ENCODE measurements around the gene LMTK2.
"Not testable (repeated sequence)": the region's sequence is repeated elsewhere in the genome, so short reads cannot be mapped to it uniquely, and the experiment has no call there.

The LMTK2 gene

GRCh38 chr7:98216941-98217622 is 110.4 kb downstream of the LMTK2 start:
- Histone ChIP-seq H3K27me3 (ENCODE audit: control insufficient read depth in 1 of 2, insufficient read depth in 2 of 2, low read length in 2 of 2) (no peaks in the 10 kb centered on the region), H3K4me1 (ENCODE audit: insufficient read depth, low read length) (no peaks in the 10 kb centered on the region), H3K4me3 (ENCODE audit: low read depth in 1 of 2, low read length in 2 of 2) (no peak overlapping the region), H3K9me3 (ENCODE audit: low read length) (no peaks in the 10 kb centered on the region), H3K9ac (ENCODE audit: low read length) (no peak overlapping the region), H3K36me3 (ENCODE audit: insufficient read depth, low read length) (no peaks in the 10 kb centered on the region), H3K27ac (ENCODE audit: low read depth, low read length) (no peak overlapping the region)

GRCh38 chr7:98217623-98218582 is 111.2 kb downstream of the LMTK2 start:
- no peaks in the 10 kb centered on the region for H3K36me3 ChIP-seq (ENCODE audit: insufficient read depth, low read length)
- no peaks in the 10 kb centered on the region for H3K4me1 ChIP-seq (ENCODE audit: insufficient read depth, low read length)
- no peak overlapping the region for H3K9ac ChIP-seq (ENCODE audit: low read length)
- H3K9me3 ChIP-seq (ENCODE audit: low read length), result no peaks in the 10 kb centered on the region
- no peak overlapping the region for H3K4me3 ChIP-seq (ENCODE audit: low read depth in 1 of 2, low read length in 2 of 2)
- no peaks in the 10 kb centered on the region for H3K27me3 ChIP-seq (ENCODE audit: control insufficient read depth in 1 of 2, insufficient read depth in 2 of 2, low read length in 2 of 2)
- H3K27ac ChIP-seq (ENCODE audit: low read depth, low read length), result no peak overlapping the region

- not testable (repeated sequence) for H3K4me1 ChIP-seq (ENCODE audit: insufficient read depth, low read length); H3K27ac ChIP-seq (ENCODE audit: low read depth, low read length); H3K27me3 ChIP-seq (ENCODE audit: control insufficient read depth in 1 of 2, insufficient read depth in 2 of 2, low read length in 2 of 2); H3K4me3 ChIP-seq (ENCODE audit: low read depth in 1 of 2, low read length in 2 of 2); H3K36me3 ChIP-seq (ENCODE audit: insufficient read depth, low read length); H3K9ac ChIP-seq (ENCODE audit: low read length); H3K9me3 ChIP-seq (ENCODE audit: low read length)
Measured at GRCh38 chr7:98219382-98219781, 112.7 kb downstream of the LMTK2 start.

GRCh38 chr7:98221611-98222532 is 115.2 kb downstream of the LMTK2 start:
- H3K9me3 ChIP-seq (ENCODE audit: low read length), result no peaks in the 10 kb centered on the region
- H3K4me3 ChIP-seq (ENCODE audit: low read depth in 1 of 2, low read length in 2 of 2), result no peak overlapping the region
- H3K27ac ChIP-seq (ENCODE audit: low read depth, low read length), result no peak overlapping the region
- no peaks in the 10 kb centered on the region for H3K27me3 ChIP-seq (ENCODE audit: control insufficient read depth in 1 of 2, insufficient read depth in 2 of 2, low read length in 2 of 2)
- peaks cover 5% of the 10 kb centered on the region for H3K36me3 ChIP-seq (ENCODE audit: insufficient read depth, low read length)
- H3K9ac ChIP-seq (ENCODE audit: low read length), result no peak overlapping the region
- no peaks in the 10 kb centered on the region for H3K4me1 ChIP-seq (ENCODE audit: insufficient read depth, low read length)

GRCh38 chr7:98222533-98223195 is 116.0 kb downstream of the LMTK2 start:
- Histone ChIP-seq H3K27ac (ENCODE audit: low read depth, low read length) (no peak overlapping the region), H3K36me3 (ENCODE audit: insufficient read depth, low read length) (peaks cover 5% of the 10 kb centered on the region), H3K4me3 (ENCODE audit: low read depth in 1 of 2, low read length in 2 of 2) (no peak overlapping the region)

GRCh38 chr7:98223351-98223897 is 116.8 kb downstream of the LMTK2 start:
- Histone ChIP-seq H3K27me3 (ENCODE audit: control insufficient read depth in 1 of 2, insufficient read depth in 2 of 2, low read length in 2 of 2) (no peaks in the 10 kb centered on the region), H3K36me3 (ENCODE audit: insufficient read depth, low read length) (peaks cover 5% of the 10 kb centered on the region), H3K9me3 (ENCODE audit: low read length) (no peaks in the 10 kb centered on the region), H3K9ac (ENCODE audit: low read length) (no peak overlapping the region), H3K4me3 (ENCODE audit: low read depth in 1 of 2, low read length in 2 of 2) (no peak overlapping the region), H3K27ac (ENCODE audit: low read depth, low read length) (no peak overlapping the region), H3K4me1 (ENCODE audit: insufficient read depth, low read length) (no peaks in the 10 kb centered on the region)

More at GRCh38 chr7:98222533-98223195, 116.0 kb downstream of the LMTK2 start:
- no peak overlapping the region for H3K9ac ChIP-seq (ENCODE audit: low read length)
- no peaks in the 10 kb centered on the region for H3K4me1 ChIP-seq (ENCODE audit: insufficient read depth, low read length)
- no peaks in the 10 kb centered on the region for H3K27me3 ChIP-seq (ENCODE audit: control insufficient read depth in 1 of 2, insufficient read depth in 2 of 2, low read length in 2 of 2)
- no peaks in the 10 kb centered on the region for H3K9me3 ChIP-seq (ENCODE audit: low read length)

GRCh38 chr7:98223898-98224700 is 117.4 kb downstream of the LMTK2 start:
- Histone ChIP-seq H3K36me3 (ENCODE audit: insufficient read depth, low read length) (peaks cover 5% of the 10 kb centered on the region), H3K4me1 (ENCODE audit: insufficient read depth, low read length) (no peaks in the 10 kb centered on the region), H3K4me3 (ENCODE audit: low read depth in 1 of 2, low read length in 2 of 2) (no peak overlapping the region), H3K27me3 (ENCODE audit: control insufficient read depth in 1 of 2, insufficient read depth in 2 of 2, low read length in 2 of 2) (no peaks in the 10 kb centered on the region), H3K9me3 (ENCODE audit: low read length) (no peaks in the 10 kb centered on the region), H3K27ac (ENCODE audit: low read depth, low read length) (no peak overlapping the region), H3K9ac (ENCODE audit: low read length) (no peak overlapping the region)

GRCh38 chr7:98224701-98225181 is 118.1 kb downstream of the LMTK2 start:
- H3K36me3 ChIP-seq (ENCODE audit: insufficient read depth, low read length), result peaks cover 5% of the 10 kb centered on the region
- no peaks in the 10 kb centered on the region for H3K4me1 ChIP-seq (ENCODE audit: insufficient read depth, low read length)
- H3K27me3 ChIP-seq (ENCODE audit: control insufficient read depth in 1 of 2, insufficient read depth in 2 of 2, low read length in 2 of 2), result no peaks in the 10 kb centered on the region

GRCh38 chr7:98225913-98226614 is 119.4 kb downstream of the LMTK2 start:
- no peak overlapping the region for H3K9ac ChIP-seq (ENCODE audit: low read length)
- no peaks in the 10 kb centered on the region for H3K9me3 ChIP-seq (ENCODE audit: low read length)
- no peaks in the 10 kb centered on the region for H3K27me3 ChIP-seq (ENCODE audit: control insufficient read depth in 1 of 2, insufficient read depth in 2 of 2, low read length in 2 of 2)
- no peaks in the 10 kb centered on the region for H3K4me1 ChIP-seq (ENCODE audit: insufficient read depth, low read length)
- no peak overlapping the region for H3K4me3 ChIP-seq (ENCODE audit: low read depth in 1 of 2, low read length in 2 of 2)
- H3K27ac ChIP-seq (ENCODE audit: low read depth, low read length), result no peak overlapping the region
- H3K36me3 ChIP-seq (ENCODE audit: insufficient read depth, low read length), result peaks cover 5% of the 10 kb centered on the region

More at GRCh38 chr7:98224701-98225181, 118.1 kb downstream of the LMTK2 start:
- Histone ChIP-seq H3K27ac (ENCODE audit: low read depth, low read length) (no peak overlapping the region), H3K4me3 (ENCODE audit: low read depth in 1 of 2, low read length in 2 of 2) (no peak overlapping the region), H3K9me3 (ENCODE audit: low read length) (no peaks in the 10 kb centered on the region), H3K9ac (ENCODE audit: low read length) (no peak overlapping the region)
